M059J (cell line): ENCODE measurements around the gene FGF22. TPM values are rescaled to one million over a fixed set of nuclear protein-coding genes. Genes with fewer than 3 reads are reported as not detected.

Experiments used
- DNase-seq: peaks from one replicate; pipeline ENCODE4 v3.0.0-alpha.2; 2012; ENCODE audit warnings: low read depth
- total RNA-seq: library from RNA; depleted of rRNA; stranded (reverse); fragments of >200 nt; shearing (Covaris generic); gene quantifications from 2 replicates; pipeline ENCODE4 v1.2.3, GENCODE V29; 2014

The FGF22 gene
- total RNA-seq, 1 experiment from 2014 or later: not detected

DNA sequence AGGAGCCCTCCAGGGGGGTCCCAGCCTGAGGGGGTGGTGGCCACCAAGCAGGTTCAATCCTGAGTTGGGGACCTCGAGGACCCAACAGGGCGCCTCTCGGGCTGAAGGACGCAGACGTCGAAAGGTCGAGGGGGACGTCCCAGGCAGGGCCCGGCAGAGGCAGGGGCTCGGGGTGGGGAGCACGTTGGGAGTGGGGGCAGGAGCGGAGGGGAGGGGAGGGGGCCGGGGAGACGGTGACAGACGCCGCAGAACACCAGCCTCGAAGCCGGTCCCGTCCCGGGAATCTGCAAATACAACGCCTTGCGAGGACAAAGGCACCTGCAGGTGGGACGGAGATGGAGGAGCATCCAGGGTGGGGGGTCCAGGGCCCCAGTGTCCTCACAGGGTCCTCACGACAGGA is 4.1 kb downstream of the FGF22 start:
- no peak for DNase-seq

DNA sequence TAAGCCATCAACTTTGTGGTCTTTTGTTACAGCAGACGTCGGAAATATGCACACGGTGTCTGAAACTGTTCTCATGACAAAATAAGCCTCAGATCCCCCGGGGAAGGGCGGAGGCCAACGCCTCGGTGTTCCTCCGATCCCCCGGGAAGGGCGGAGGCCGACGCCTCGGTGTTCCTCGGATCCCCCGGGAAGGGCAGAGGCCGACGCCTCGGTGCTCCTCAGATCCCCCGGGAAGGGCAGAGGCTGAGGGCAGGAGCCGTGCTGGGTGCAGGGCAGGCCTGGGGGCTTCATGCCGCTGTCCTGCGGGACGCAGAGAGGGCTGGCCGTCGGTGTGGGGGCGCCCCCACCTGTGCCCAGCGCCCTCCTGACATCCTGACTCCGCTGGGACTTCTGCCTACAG is 4.7 kb downstream of the FGF22 start:
- no peak for DNase-seq

DNA sequence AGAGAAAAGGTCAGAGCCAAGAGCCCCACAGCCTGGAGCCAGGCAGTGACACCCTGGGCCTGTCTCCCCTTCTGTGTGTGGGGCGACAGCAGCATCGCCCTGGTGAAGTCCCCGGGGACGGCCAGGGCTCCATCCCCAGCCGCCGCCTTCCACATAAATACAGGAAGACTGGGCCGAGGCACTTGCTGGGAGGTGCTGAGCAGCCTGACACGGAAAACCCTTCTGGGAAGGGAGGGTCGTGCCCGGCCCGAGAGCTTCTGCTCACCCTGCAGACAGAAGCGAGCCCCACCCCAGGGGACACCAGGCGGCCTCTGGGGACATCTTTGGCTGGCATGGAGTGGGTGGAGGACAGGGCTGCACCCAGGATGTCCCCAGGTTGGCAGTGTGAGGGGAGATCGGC is 5.1 kb downstream of the FGF22 start:
- DNase-seq: no peak

DNA sequence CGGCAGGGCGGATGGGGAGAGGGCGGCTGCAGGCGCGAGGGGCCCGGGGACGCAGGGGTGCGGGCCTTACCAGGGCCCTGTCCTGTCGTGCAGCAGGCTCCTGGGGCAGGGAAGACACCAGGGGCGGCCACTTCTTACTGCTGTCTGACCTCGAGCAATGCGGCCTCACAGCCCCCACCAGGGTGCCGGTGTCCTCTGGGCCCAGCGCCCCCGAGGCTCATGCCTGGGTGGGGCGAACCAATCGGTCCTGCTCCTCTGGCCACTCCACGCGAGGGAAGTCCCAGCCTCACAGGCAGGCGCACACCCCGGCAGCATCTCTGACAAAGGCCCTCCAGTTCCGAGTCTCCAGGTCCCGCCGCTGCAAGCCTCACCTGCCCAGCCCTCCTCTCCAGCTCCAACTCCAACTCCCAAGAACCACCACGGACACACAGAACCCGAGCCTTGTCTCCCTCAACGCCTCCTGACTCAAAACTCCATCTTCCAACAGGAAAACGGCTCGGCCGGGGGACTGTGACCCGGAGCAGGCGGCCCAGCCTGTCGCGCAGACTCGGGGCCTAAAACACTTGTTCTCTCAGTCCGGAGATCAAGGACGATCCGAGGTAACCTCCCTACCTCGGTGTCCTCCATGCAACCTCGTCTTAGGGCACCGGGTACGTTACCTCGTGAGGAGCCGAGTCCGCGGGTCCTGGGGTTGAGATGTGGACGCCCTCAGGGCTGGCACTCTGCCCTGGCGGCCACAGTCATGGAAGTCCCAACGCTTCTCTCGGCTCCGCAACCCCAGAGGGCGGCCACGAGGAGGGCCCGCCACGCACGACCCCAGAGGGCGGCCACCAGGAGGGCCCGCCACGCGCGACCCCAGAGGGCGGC is 6.5 kb downstream of the FGF22 start:
- DNase-seq: no peak

DNA sequence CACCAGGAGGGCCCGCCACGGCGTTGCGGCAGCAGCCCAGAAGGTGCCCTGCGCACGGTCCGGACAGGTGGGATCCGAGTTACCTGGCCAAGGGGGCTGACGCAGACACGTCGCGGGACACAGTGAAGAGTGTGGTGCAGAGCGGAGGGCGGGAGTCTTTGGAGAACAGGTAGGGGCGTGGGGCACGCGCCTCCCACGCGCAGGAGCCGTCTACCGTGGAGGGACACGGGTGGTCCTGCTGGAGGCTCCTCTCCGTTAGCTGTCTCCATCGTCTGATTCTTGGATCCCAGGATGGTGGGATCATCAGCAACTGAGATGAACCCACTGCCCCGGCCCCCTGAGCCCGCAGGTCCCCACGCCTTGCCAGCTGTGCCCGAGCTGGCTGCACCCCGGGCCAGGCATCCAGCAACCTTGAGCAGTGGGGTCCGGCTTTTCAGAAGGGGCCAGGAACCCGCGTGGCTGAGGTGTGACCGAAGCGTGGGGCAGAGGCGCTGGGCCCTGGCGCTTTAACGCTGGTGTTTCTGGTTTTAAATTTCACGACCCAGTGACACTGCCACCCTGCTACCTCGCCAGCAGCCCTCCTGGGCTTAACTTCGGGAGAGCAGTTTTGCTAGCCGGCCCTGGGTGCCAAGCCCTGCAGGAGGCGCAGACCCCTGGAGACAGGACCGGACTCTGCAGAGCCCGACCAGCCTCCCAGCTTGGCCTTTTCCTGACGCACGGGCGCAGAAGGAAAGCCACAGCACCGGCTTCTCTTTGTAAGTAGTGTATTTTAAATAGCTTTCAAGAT is 7.3 kb downstream of the FGF22 start:
- no peak for DNase-seq

DNA sequence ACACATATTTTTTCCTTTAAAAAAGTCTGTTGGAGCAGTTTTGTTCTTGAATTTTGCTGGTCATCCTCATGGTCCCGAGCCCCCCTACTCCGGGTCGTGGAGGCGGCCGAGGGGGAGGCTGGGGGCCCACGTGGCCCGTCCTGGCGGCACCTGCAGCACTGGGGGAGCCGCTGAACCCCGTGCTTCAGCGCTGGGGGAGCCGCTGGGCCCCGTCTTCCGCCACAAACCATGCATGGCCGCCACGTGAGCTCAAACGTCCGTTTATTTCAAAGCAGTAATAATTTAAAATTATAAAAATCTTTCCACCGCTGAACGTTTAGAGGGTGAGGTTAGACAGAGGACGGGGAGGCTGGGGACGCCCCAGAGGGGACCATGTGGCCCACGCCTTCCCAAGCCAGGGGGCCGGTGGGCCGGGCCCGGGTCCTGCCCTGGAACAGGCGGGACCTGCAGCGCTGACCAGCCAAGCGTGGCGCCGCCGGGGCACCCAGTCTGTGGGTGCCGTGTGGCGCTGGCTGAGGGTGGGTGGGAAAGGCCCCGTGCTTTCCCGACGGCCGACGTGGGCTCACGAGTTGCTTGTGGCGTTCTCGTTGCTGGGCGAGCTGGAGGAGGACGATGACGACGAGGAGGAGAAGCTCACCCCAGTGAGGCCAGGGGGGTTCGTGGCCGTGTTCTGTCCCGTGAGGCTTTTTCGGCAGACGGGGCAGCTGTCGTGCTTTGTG is 8.0 kb downstream of the FGF22 start:
- DNase-seq: no peak

DNA sequence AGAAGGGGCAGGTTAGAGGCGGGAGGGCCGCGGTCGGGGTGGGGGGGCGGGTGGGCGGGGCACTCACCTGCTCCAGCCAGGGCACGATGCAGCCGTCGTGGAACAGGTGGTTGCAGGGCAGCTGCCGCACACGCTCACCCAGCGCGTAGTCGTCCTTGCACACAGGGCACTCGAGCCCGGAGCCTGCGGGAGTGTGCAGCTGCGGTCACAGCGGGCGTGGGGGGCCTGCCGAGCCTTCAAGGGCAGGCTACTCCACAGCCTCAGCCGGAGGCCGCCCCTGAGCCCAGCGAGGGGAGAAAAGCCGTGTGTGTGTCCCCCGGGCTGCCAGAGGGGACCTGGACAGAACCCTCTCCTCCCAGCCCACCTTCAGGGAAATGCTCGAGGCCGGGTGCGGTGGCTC is 8.6 kb downstream of the FGF22 start:
- no peak for DNase-seq

DNA sequence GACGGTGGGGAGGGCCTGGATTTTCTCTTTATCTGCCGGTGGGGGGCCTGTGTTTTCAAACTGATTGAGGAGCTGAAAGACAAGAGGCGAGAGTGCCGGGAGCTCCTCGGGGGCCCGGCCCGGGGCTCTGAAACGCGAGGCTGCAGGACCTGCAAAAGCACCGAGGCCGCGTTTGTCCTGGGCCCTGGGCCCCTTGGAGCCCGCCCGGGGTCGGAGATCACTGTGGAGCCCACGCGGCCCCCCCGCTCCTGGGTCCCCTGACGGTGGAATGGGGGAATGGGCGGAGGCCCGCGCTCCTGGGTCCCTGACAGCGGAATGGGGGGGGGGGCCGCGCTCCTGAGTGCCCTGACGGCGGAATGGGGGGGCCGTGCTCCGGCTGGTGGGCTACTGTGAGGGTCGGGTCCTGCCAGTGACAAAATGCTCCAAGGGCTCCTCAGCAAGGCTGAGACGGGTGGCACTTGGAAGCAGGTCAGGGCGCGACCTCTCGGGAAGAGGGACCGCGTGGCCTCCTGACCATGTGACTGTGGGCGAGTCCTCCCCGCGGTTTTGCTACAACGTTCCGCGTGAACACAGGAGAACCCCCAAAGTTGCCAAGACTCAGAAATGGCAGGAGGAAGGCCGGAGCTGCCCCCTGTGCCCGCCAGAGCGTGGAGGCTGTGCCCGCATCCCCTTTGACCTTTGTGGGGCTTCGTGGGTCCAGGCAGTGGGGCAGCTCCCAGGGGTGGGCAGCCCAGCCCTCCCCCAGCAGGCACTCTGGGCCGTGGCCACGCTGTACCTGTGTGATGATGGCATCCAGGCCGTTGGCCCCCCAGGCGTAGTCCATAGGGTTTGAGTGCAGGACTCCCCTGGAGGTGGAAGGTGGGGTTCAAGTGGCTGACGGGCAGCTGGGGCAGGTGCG is 9.5 kb downstream of the FGF22 start:
- DNase-seq: no peak

DNA sequence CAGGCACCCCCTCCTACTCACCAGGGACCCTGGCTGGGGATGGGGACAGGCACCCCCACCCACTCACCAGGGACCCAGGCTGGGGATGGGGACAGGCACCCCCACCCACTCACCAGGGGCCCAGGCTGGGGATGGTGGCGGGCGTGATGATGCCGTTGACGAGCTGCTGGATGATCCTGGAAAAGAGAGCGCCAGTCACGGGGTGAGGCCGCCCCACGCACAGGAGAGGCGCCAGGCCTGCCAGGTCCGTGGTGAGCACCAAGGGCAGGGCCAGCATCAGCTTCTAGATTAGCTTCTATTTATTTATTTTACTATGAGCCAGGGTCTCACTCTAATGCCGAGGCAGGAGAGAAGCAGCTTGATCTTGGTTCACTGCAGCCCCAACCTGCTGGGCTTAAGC is 10.4 kb downstream of the FGF22 start:
- DNase-seq: no peak

DNA sequence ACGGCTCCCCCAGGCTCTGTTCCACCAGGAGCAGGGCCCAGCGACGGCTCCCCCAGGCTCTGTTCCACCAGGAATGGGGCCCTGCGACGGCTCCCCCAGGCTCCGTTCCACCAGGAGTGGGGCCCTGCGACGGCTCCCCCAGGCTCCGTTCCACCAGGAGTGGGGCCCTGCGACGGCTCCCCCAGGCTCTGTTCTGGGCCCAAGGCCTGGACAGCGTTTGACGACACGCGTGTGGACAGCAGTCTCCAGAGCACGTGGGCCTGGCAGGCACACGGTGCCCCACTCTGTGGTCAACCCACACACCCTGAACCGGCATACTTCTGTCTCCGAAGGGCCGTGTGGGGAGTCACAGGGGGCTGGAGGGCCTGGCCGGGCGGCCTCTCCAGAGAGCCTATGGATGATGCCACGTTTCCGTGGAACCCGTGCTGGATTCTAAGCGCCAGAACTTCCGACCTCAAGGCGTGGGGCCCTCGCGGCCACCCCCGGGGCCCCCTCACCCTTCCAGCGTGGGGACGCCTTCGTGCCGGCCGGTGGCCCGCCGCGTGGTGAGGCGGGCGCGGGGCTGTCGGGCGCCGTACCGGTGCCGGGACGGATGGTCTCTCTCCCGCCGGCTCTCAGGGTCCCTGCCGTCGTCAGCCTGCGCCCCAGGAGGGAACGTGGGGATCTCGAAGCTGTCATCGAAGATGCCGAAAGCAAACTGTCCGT is 11.6 kb downstream of the FGF22 start:
- no peak for DNase-seq

DNA sequence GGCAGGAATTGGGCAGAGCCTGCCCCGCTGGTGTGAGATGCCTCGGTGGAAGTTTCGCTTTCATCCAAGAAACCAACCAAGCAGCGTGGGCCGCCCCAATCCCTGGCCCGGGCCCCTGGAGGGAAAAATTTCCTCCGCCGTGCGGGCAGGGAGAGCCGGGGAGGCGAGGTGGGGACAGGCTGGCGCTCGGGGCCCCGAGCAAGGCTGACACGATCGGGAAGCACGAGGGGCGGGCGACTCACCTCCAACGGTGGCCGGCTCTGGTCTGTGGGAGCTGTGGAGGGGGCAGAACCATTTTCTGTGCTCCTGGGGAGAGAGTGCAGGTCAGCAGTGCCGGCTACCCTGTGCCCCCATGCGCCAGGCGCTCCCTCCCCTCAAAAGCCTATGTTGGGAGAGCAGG is 12.3 kb downstream of the FGF22 start:
- DNase-seq: no peak

DNA sequence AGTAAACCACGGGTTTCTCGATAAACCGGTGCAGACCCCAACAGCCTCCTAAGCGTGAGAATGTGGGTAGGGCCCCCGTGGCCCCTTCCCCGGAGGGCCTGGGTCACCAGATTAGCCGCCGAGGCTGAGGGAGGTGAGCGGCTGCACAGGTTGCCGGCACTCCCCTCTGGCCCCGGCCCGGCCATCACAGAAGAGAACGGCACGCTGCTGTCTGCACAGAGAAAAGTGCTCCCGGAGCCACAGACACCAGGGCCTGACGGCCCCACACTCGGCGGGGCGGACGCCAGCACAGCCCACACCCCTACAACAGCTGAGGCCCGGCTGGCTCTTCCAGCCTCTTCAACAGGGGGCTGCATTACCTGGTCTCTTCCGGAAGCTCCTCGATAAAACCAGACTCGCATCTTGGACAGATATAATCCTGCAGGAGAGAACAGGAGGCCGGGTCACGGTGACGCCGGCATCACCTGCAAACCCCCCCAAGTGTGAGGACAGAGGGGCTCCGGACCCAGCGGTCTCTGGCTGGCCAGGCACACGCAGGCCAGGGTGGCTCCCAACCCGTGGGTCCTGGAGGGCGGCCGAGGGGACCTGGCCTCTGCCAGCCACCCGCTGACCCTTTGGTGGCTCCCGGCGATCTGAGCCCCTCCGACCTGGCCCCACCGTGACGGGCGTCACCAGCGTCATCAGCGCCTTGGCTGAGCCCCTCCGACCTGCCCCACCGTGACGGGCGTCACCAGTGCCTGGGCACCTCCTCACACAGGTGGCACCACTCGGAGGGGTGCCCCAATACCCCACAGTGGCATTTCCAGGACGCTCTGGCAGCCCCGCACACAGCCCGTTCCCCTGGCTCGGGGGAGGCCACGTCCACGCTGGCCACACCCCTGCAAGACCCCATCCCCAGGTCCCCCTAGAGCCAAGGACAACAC is 13.0 kb downstream of the FGF22 start:
- DNase-seq: no peak

DNA sequence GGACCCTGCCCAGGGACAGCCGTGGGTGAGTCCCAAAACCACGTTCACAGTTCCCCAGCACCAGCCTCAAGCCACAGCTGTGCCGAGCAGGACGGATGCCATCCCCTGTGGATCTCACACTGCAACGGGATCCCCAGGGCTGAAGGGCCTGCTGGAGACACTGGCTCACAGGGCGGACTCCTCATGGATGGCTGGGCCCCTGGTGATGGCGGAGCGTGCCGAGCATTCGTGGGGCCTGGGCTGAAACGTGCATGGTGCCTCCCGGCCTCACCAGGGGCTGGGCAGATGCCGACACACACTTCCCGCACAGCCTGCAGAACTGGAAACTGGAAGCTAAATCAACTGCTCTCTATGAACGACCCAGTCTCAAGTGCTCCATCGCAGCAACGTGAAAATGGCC is 13.7 kb downstream of the FGF22 start:
- no peak for DNase-seq

DNA sequence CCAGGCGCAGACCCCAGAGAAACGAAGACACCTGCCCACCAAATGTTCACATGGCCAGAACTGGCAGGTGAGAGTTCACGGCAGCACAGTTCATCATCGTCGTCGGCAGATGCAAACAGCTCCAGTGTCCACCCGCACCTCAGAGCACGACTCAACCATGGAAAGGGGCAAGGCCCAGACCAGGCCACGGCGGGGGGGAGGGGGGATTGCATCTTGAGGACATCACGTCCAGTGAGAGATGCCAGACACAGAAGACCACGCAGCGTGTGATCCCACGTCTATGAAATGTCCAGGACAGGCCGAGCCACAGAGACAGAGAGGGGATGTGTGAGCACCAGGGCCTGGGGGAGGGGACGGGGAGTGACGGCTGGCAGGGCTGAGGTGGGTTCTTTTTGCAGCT is 16.0 kb downstream of the FGF22 start:
- no peak for DNase-seq

DNA sequence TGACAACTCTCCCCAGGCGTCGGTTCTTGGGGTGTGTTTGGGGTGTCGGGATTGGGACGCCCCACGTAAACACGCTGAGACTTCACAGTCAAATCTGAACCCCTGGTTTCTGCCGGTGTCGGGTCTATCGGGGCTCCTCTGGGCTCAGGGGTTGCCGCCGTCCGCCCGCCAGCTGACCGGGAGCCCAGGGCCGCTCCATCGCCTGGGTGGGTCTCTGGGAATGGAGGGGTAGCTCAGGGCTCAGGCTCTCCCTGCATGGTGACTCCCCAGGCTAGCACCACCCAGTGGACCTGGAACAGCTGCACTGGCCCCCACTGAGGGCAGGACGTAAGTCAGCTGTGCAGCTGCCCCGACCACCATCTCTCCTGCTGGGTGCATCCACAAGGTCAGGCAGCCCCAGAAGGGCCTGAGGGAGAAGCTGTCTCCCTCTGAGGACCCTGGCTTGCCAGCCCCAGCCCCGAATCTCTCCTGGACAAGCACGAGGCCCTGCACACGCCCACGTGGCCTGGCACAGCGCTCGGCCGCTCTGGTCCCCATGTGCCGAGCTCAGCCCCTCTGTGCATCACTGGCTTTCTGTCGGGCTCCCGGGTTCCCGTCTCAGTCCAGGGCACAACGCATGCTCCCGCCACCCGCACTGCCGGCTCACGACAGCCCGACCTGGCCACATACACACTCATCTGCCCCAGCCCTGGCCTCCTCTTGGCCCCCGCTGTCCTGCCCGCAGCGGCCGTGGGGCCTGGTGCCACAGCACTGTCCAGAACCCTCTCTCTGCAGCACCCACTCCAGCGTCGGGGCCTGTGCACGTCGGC is 17.3 kb downstream of the FGF22 start:
- DNase-seq: no peak

DNA sequence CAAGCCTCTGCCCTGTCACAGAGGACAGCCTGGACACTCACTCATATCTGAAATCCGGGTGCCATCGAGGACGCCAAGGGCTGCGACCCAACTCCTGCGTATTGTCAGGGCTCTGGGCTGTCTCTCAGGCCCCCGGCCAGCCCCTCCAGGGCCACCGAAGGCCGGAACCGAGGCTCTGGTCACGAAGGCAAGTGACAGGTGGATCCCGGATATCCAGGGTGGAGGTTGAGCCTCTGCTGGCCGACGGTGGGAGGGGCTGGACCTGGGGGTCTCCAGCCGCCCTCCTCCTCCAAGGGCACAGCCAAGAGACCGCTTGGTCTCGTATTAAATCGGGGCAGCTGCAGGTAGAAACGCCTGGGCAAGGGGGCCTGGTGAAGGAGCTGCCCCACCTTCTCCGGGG is 17.9 kb downstream of the FGF22 start:
- DNase-seq: no peak

DNA sequence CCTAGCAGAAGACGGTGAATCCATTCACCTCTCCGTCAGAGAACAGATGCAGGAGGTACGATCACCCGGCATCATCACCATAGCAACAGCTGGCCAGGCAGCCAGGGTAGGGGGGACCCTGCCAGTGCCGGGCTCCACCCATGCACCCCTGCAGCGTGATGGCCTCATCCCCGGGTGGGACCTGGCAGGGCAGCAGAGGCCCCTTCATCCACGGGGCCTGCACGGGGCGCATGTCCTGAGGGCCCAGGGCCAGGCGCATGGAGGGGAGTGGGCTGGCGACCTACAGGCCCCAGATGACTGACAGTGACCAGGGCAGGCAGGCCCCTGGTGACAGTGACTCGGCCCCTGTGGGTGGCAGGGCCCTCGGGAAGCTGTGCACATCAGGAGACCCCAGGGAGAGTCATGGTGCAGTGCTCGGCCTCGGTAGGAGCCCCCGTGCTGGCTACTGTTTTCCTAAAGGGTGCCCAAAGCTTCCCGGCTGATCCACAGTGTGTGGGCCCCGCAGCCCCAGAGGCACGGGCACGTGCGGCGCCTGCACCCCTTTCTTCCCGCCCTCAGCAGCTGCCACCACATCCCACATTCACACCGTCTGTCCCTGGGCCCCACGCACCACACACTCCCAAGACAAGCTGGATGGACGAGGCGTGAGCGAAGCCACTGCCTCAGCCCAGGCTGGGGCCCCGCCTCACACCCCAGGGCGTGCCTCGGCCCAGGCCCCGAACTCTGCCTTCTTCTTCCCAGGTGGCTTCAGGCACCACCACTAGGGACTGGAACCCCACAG is 18.6 kb downstream of the FGF22 start:
- no peak for DNase-seq
